ENCODE measurements around the gene CERS1.

The CERS1 gene

GRCh38 chr19:18932216-18932841, 36.4 kb upstream of the CERS1 start:
- 5 to 7% methylated on average over 37 of the region's 37 CpGs for WGBS, 2 experiments
- H3K4me3 ChIP-seq (ENCODE audit: insufficient read depth, low read depth, low read length), result peak overlapping the region; percentile 8
- no peak overlapping the region for H3K27ac ChIP-seq (ENCODE audit: insufficient read depth, low read depth, low read length, poor library complexity, severe bottlenecking)
- H3K9me3 ChIP-seq (ENCODE audit: control insufficient read depth, low read length), result no peaks in the 10 kb centered on the region
- peaks cover 31% of the 10 kb centered on the region for H3K36me3 ChIP-seq (ENCODE audit: control insufficient read depth, insufficient read depth, low read length)
- H3K4me1 ChIP-seq (ENCODE audit: control insufficient read depth, insufficient read depth, low read length), result peaks cover 8% of the 10 kb centered on the region
- H3K27me3 ChIP-seq (ENCODE audit: control insufficient read depth, insufficient read depth, low read length, poor library complexity, severe bottlenecking), result no peaks in the 10 kb centered on the region

- H3K4me3 ChIP-seq (ENCODE audit: insufficient read depth, low read depth, low read length), result no peak overlapping the region
- WGBS, 2 experiments, result 86% methylated on average over 34 of the region's 34 CpGs
Observed at GRCh38 chr19:18931316-18932162, 35.6 kb upstream of the CERS1 start.

GRCh38 chr19:18929311-18929710, 33.4 kb upstream of the CERS1 start:
- Histone ChIP-seq H3K36me3 (ENCODE audit: control insufficient read depth, insufficient read depth, low read length) (peaks cover 34% of the 10 kb centered on the region), H3K4me1 (ENCODE audit: control insufficient read depth, insufficient read depth, low read length) (peaks cover 8% of the 10 kb centered on the region), H3K9me3 (ENCODE audit: control insufficient read depth, low read length) (no peaks in the 10 kb centered on the region), H3K4me3 (ENCODE audit: insufficient read depth, low read depth, low read length) (no peak overlapping the region), H3K27me3 (ENCODE audit: control insufficient read depth, insufficient read depth, low read length, poor library complexity, severe bottlenecking) (no peaks in the 10 kb centered on the region), H3K27ac (ENCODE audit: insufficient read depth, low read depth, low read length, poor library complexity, severe bottlenecking) (no peak overlapping the region)
- whole genome bisulfite sequencing, 2 experiments, result 96 to 97% methylated on average over 25 of the region's 25 CpGs

More at GRCh38 chr19:18931316-18932162, 35.6 kb upstream of the CERS1 start:
- Histone ChIP-seq H3K4me1 (ENCODE audit: control insufficient read depth, insufficient read depth, low read length) (peaks cover 8% of the 10 kb centered on the region), H3K27ac (ENCODE audit: insufficient read depth, low read depth, low read length, poor library complexity, severe bottlenecking) (no peak overlapping the region), H3K27me3 (ENCODE audit: control insufficient read depth, insufficient read depth, low read length, poor library complexity, severe bottlenecking) (no peaks in the 10 kb centered on the region), H3K9me3 (ENCODE audit: control insufficient read depth, low read length) (no peaks in the 10 kb centered on the region), H3K36me3 (ENCODE audit: control insufficient read depth, insufficient read depth, low read length) (peaks cover 31% of the 10 kb centered on the region)

- Histone ChIP-seq H3K36me3 (ENCODE audit: control insufficient read depth, insufficient read depth, low read length) (peaks cover 31% of the 10 kb centered on the region), H3K9me3 (ENCODE audit: control insufficient read depth, low read length) (no peaks in the 10 kb centered on the region), H3K4me1 (ENCODE audit: control insufficient read depth, insufficient read depth, low read length) (peaks cover 4% of the 10 kb centered on the region), H3K27ac (ENCODE audit: insufficient read depth, low read depth, low read length, poor library complexity, severe bottlenecking) (no peak overlapping the region), H3K27me3 (ENCODE audit: control insufficient read depth, insufficient read depth, low read length, poor library complexity, severe bottlenecking) (no peaks in the 10 kb centered on the region), H3K4me3 (ENCODE audit: insufficient read depth, low read depth, low read length) (no peak overlapping the region)
- 94 to 96% methylated on average over 26 of the region's 26 CpGs for WGBS, 2 experiments
Observed at GRCh38 chr19:18928018-18928805, 32.3 kb upstream of the CERS1 start.

GRCh38 chr19:18924684-18925213, 28.8 kb upstream of the CERS1 start:
- whole genome bisulfite sequencing, 2 experiments, result 95 to 96% methylated on average over 15 of the region's 15 CpGs
- Histone ChIP-seq H3K36me3 (ENCODE audit: control insufficient read depth, insufficient read depth, low read length) (peaks cover 24% of the 10 kb centered on the region), H3K4me1 (ENCODE audit: control insufficient read depth, insufficient read depth, low read length) (peaks cover 5% of the 10 kb centered on the region), H3K27ac (ENCODE audit: insufficient read depth, low read depth, low read length, poor library complexity, severe bottlenecking) (no peak overlapping the region), H3K27me3 (ENCODE audit: control insufficient read depth, insufficient read depth, low read length, poor library complexity, severe bottlenecking) (no peaks in the 10 kb centered on the region), H3K9me3 (ENCODE audit: control insufficient read depth, low read length) (no peaks in the 10 kb centered on the region), H3K4me3 (ENCODE audit: insufficient read depth, low read depth, low read length) (no peak overlapping the region)

GRCh38 chr19:18922228-18922985, 26.4 kb upstream of the CERS1 start:
- peaks cover 10% of the 10 kb centered on the region for H3K36me3 ChIP-seq (ENCODE audit: control insufficient read depth, insufficient read depth, low read length)
- H3K27ac ChIP-seq (ENCODE audit: insufficient read depth, low read depth, low read length, poor library complexity, severe bottlenecking), result no peak overlapping the region
- peaks cover 5% of the 10 kb centered on the region for H3K4me1 ChIP-seq (ENCODE audit: control insufficient read depth, insufficient read depth, low read length)
- no peaks in the 10 kb centered on the region for H3K9me3 ChIP-seq (ENCODE audit: control insufficient read depth, low read length)
- 92% methylated on average over 29 of the region's 29 CpGs for WGBS, 2 experiments
- no peak overlapping the region for H3K4me3 ChIP-seq (ENCODE audit: insufficient read depth, low read depth, low read length)
- H3K27me3 ChIP-seq (ENCODE audit: control insufficient read depth, insufficient read depth, low read length, poor library complexity, severe bottlenecking), result no peaks in the 10 kb centered on the region

GRCh38 chr19:18921593-18921992, 25.6 kb upstream of the CERS1 start:
- Histone ChIP-seq H3K27ac (ENCODE audit: insufficient read depth, low read depth, low read length, poor library complexity, severe bottlenecking) (no peak overlapping the region), H3K36me3 (ENCODE audit: control insufficient read depth, insufficient read depth, low read length) (peaks cover 10% of the 10 kb centered on the region), H3K4me3 (ENCODE audit: insufficient read depth, low read depth, low read length) (no peak overlapping the region), H3K27me3 (ENCODE audit: control insufficient read depth, insufficient read depth, low read length, poor library complexity, severe bottlenecking) (no peaks in the 10 kb centered on the region), H3K4me1 (ENCODE audit: control insufficient read depth, insufficient read depth, low read length) (peaks cover 5% of the 10 kb centered on the region), H3K9me3 (ENCODE audit: control insufficient read depth, low read length) (no peaks in the 10 kb centered on the region)
- WGBS, 2 experiments, result 95 to 96% methylated on average over 17 of the region's 17 CpGs

- peaks cover 3% of the 10 kb centered on the region for H3K36me3 ChIP-seq (ENCODE audit: control insufficient read depth, insufficient read depth, low read length)
- H3K4me1 ChIP-seq (ENCODE audit: control insufficient read depth, insufficient read depth, low read length), result peaks cover 5% of the 10 kb centered on the region
- WGBS, 2 experiments, result 81% methylated on average over 9 of the region's 9 CpGs
- no peak overlapping the region for H3K27ac ChIP-seq (ENCODE audit: insufficient read depth, low read depth, low read length, poor library complexity, severe bottlenecking)
- no peaks in the 10 kb centered on the region for H3K9me3 ChIP-seq (ENCODE audit: control insufficient read depth, low read length)
- peak overlapping the region; percentile 100 for H3K4me3 ChIP-seq (ENCODE audit: insufficient read depth, low read depth, low read length)
- no peaks in the 10 kb centered on the region for H3K27me3 ChIP-seq (ENCODE audit: control insufficient read depth, insufficient read depth, low read length, poor library complexity, severe bottlenecking)
Observed at GRCh38 chr19:18920400-18920799, 24.4 kb upstream of the CERS1 start.

- Histone ChIP-seq H3K9me3 (ENCODE audit: control insufficient read depth, low read length) (no peaks in the 10 kb centered on the region), H3K4me1 (ENCODE audit: control insufficient read depth, insufficient read depth, low read length) (peaks cover 5% of the 10 kb centered on the region), H3K27ac (ENCODE audit: insufficient read depth, low read depth, low read length, poor library complexity, severe bottlenecking) (no peak overlapping the region), H3K36me3 (ENCODE audit: control insufficient read depth, insufficient read depth, low read length) (peaks cover 3% of the 10 kb centered on the region), H3K27me3 (ENCODE audit: control insufficient read depth, insufficient read depth, low read length, poor library complexity, severe bottlenecking) (no peaks in the 10 kb centered on the region), H3K4me3 (ENCODE audit: insufficient read depth, low read depth, low read length) (peak overlapping the region; percentile 100)
- WGBS, 2 experiments, result 3 to 4% methylated on average over 15 of the region's 15 CpGs
Observed at GRCh38 chr19:18919900-18920214, 23.9 kb upstream of the CERS1 start.

Data from ectodermal cell (in vitro differentiated cells).